ENCODE data around the gene GRN. TPM values are rescaled to one million over a fixed set of nuclear protein-coding genes. Genes with fewer than 3 reads are reported as not detected.
"Not testable (repeated sequence)": the region's sequence is repeated elsewhere in the genome, so short reads cannot be mapped to it uniquely, and the experiment has no call there.

Gene GRN
- total RNA-seq, 1 donor from 2014 or later, result 521 TPM

GRCh38 chr17:44361292-44362260, 16.5 kb downstream of the GRN start:
- no peak for TF ChIP-seq CTCF (IDR thresholded peaks at IDR 0.05; ENCODE audit: insufficient read depth, low read length, poor library complexity, severe bottlenecking)
- Histone ChIP-seq H3K27me3 (ENCODE audit: control insufficient read depth, insufficient read depth, low read length) (peaks cover 8% of the 10 kb centered on the region), H3K4me3 (ENCODE audit: low read depth, low read length) (no peak overlapping the region), H3K36me3 (ENCODE audit: control insufficient read depth, insufficient read depth, low read length) (no peaks in the 10 kb centered on the region)
- DNase-seq (ENCODE audit: low read depth), result no peak

- TF ChIP-seq CTCF (IDR thresholded peaks at IDR 0.05; ENCODE audit: insufficient read depth, low read length, poor library complexity, severe bottlenecking), result no peak
- H3K36me3 ChIP-seq (ENCODE audit: control insufficient read depth, insufficient read depth, low read length), result no peaks in the 10 kb centered on the region
- H3K27me3 ChIP-seq (ENCODE audit: control insufficient read depth, insufficient read depth, low read length), result peaks cover 8% of the 10 kb centered on the region
- H3K4me3 ChIP-seq (ENCODE audit: low read depth, low read length), result peak overlapping the region; percentile 76
- DNase-seq (ENCODE audit: low read depth), result no peak
These were observed 17.4 kb downstream of the GRN start for GRCh38 chr17:44362459-44362948.

- H3K36me3 ChIP-seq (ENCODE audit: control insufficient read depth, insufficient read depth, low read length), result no peaks in the 10 kb centered on the region
- DNase-seq (ENCODE audit: low read depth), result no peak
- peak overlapping the region; percentile 76 for H3K4me3 ChIP-seq (ENCODE audit: low read depth, low read length)
- peaks cover 8% of the 10 kb centered on the region for H3K27me3 ChIP-seq (ENCODE audit: control insufficient read depth, insufficient read depth, low read length)
- TF ChIP-seq CTCF (IDR thresholded peaks at IDR 0.05; ENCODE audit: insufficient read depth, low read length, poor library complexity, severe bottlenecking), result no peak
These were observed 18.0 kb downstream of the GRN start for GRCh38 chr17:44362949-44363612.

- no peak for DNase-seq (ENCODE audit: low read depth)
- H3K27me3 ChIP-seq (ENCODE audit: control insufficient read depth, insufficient read depth, low read length), result peaks cover 8% of the 10 kb centered on the region
- H3K4me3 ChIP-seq (ENCODE audit: low read depth, low read length), result peak within 1 kb of the TSS; percentile 76
- H3K36me3 ChIP-seq (ENCODE audit: control insufficient read depth, insufficient read depth, low read length), result no peaks in the 10 kb centered on the region
- TF ChIP-seq CTCF (IDR thresholded peaks at IDR 0.05; ENCODE audit: insufficient read depth, low read length, poor library complexity, severe bottlenecking), result peak; percentile 6
These were observed 18.6 kb downstream of the GRN start, which contains the start of gene FAM171A2 for GRCh38 chr17:44363613-44364159. FAM171A2 (minus strand) TSS chr17:44363853; CDS start chr17:44363714, 139 bp downstream.

GRCh38 chr17:44365051-44365450, 19.9 kb downstream of the GRN start:
- DNase-seq (ENCODE audit: low read depth); H3K36me3 ChIP-seq (ENCODE audit: control insufficient read depth, insufficient read depth, low read length); H3K4me3 ChIP-seq (ENCODE audit: low read depth, low read length); H3K27me3 ChIP-seq (ENCODE audit: control insufficient read depth, insufficient read depth, low read length): not testable (repeated sequence)
